Naive B cell (primary cell): ENCODE results near the gene PKDCC. TPM values are rescaled to one million over a fixed set of nuclear protein-coding genes. Genes with fewer than 3 reads are reported as not detected.
A peak's percentile ranks its signal among the peaks of the same experiment; 100 is the strongest.

ENCODE experiments used
- ATAC-seq, 2 donors: fragments of 150-1000 bp; cut with Tn5 transposase; 2 replicates each; pipeline ENCODE4 v1.10.0; 2021; ENCODE audit warnings: low read depth in 2 of 2, mild to moderate bottlenecking in 2 of 2, moderate library complexity in 2 of 2
- DNase-seq: peaks from one replicate; pipeline ENCODE4 v3.0.0; 2022
- H3K27ac Mint-ChIP-seq, 6 donors: one replicate each; pipeline ENCODE4 v1.8.0; 2020 to 2022; ENCODE audit warnings: mild to moderate bottlenecking in 6 of 6, mixed read lengths in 6 of 6, moderate library complexity in 5 of 6, inconsistent platforms in 2 of 6
- H3K27me3 Mint-ChIP-seq, 3 donors: one replicate each; pipeline ENCODE4 v1.8.0; 2021 to 2022; ENCODE audit warnings: mixed read lengths in 3 of 3, mild to moderate bottlenecking in 1 of 3
- H3K36me3 Mint-ChIP-seq, 2 donors: one replicate each; pipeline ENCODE4 v1.8.0; 2020 to 2022; ENCODE audit warnings: mixed read lengths in 2 of 2, inconsistent platforms in 1 of 2, mild to moderate bottlenecking in 1 of 2
- H3K4me1 Mint-ChIP-seq, 3 donors: one replicate each; pipeline ENCODE4 v1.8.0; 2020 to 2022; ENCODE audit warnings: mixed read lengths in 3 of 3, inconsistent platforms in 1 of 3, mild to moderate bottlenecking in 1 of 3, moderate library complexity in 1 of 3
- H3K4me3 Mint-ChIP-seq, 8 donors: one replicate each; pipeline ENCODE4 v1.8.0; 2020 to 2022; ENCODE audit warnings: mild to moderate bottlenecking in 8 of 8, mixed read lengths in 8 of 8, moderate library complexity in 8 of 8, inconsistent platforms in 2 of 8
- H3K9me3 Mint-ChIP-seq, 7 donors: one replicate each; pipeline ENCODE4 v1.8.0; 2020 to 2022; ENCODE audit warnings: mixed read lengths in 7 of 7, mild to moderate bottlenecking in 5 of 7, inconsistent platforms in 2 of 7, moderate library complexity in 1 of 7
- polyA plus RNA-seq, 6 donors: library from polyadenylated mRNA; unstranded; fragments of 300-500 nt; fragmentation: Illumina TruSeq; gene quantifications; one replicate each; pipeline ENCODE4 v1.2.3, GENCODE V29; 2021; ENCODE audit warnings: low read depth in 6 of 6

Gene PKDCC
- polyA plus RNA-seq, 6 donors from 2014 or later: not detected

DNA sequence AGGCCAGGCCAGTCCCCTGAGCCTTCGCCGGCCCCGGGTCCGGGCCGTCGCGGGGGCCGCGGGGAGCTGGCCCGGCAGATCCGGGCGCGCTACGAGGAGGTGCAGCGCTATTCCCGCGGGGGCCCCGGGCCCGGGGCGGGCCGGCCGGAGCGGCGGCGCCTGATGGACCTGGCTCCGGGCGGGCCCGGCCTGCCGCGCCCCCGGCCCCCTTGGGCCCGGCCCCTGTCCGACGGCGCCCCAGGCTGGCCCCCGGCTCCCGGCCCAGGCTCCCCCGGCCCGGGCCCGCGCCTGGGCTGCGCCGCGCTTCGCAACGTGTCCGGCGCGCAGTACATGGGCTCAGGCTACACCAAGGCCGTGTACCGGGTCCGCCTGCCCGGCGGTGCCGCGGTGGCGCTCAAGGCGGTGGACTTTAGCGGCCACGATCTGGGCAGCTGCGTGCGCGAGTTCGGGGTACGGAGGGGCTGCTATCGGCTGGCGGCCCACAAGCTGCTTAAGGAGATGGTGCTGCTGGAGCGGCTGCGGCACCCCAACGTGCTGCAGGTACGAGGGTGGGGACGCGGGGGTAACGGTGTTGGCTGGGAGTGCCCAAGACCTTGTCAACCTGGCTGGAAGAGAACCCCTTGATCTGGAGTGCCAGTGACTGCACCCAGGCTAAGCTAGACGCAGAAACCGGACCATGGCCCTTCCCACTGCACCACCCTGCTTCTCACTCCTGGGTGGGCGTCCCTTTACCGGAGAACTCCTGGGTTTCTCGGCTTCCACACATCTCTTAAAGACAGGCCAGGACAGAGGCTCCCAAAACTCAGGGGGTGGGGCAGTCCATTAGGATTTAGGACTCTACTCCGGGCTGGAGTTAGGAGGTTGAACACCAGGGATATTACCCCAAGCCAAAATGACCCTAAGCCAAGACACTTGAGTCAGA lies 739 bp downstream of the PKDCC start:
- DNase-seq (no peak), ATAC-seq (no peak)
- Mint-ChIP-seq H3K27me3 (peaks cover 35 to 80% (median 59%) of the 10 kb centered on the region in 3 donors), H3K4me3 (peak overlapping the region; percentile 63 to 81 (median 76)), H3K27ac (peak overlapping the region in 1 of 6 donors; percentile 47), H3K4me1 (peaks cover 6 to 10% (median 7%) of the 10 kb centered on the region in 3 donors), H3K36me3 (no peaks in the 10 kb centered on the region), H3K9me3 (no peaks in the 10 kb centered on the region)

DNA sequence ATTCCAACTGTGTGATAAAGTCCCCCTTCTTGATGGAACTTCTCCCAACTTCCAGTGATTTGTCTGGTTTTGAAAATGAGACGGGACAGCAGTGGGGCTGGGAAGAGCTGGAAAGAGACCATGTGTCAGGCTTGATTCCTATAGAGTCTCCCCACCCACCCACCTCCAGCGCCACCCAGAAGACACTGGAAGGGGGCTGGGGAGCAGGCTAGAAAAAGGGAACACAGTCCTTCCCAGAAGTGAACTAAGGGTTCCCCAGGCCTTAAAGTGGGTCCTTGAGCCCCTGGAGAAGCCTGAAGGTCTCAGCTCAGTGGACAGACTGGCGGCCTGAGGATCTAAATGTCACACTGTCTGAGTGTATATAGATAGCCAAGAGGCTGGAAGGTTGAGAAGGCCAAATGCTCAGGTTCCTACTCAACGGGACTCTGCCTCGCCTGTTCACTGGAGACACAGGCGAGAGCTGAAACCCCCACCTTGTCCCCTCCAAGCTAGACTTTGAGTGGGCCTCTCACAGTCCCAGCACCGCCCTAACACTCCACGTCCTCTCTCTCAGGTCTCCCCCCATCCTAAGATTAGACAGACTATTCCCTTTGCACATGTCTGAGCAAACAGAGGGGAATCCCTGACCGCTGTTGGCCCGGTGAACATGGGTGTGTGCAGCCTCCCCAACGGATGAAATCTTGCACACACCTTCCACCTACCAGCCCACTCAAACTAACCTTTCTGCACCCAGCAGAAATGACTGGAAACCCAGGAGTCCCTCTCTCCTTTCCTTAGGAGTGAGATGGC lies 1.6 kb downstream of the PKDCC start:
- no peaks in the 10 kb centered on the region for H3K36me3 Mint-ChIP-seq
- ATAC-seq (no peak), DNase-seq (no peak)
- no peak overlapping the region for H3K27ac Mint-ChIP-seq
- H3K9me3 Mint-ChIP-seq: no peaks in the 10 kb centered on the region
- H3K4me1 Mint-ChIP-seq: peaks cover 6 to 10% (median 7%) of the 10 kb centered on the region in 3 donors
- H3K4me3 Mint-ChIP-seq: peak overlapping the region in 7 of 8 donors; percentile 63 to 81 (median 77)
- H3K27me3 Mint-ChIP-seq: peaks cover 32 to 80% (median 59%) of the 10 kb centered on the region in 3 donors

DNA sequence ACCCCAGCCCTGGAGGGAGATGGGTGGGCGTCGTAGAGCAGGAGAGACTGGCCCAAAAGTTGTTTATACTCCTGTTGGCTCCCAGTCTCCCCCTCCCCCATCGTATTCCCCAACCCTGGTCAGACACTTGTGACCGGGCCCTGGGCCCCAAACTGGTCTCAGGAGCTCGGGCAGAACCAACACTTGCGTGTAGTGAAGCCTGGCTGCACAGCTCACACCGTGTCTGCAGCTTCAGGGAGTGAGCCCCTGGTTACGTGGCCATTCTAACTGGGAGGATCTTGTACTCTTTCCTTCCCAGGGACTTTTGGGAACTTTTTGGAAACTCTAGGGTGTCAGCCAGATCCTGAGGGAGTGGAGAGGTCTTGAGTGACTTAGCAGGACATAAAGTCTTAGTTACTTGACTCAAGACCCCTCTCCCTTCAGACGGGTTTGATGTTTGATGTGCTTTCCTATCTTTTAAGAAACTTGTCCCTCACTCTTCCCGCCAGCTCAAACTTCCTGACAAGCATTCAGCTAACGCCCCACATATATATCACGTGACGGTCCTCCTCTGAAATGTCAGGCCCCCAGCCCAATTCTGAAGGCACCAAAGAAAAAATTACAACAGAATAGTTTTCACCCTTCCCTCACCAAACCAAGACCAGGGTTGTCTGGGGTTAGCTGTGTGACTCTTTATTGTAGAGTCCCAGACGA lies 2.3 kb downstream of the PKDCC start:
- Mint-ChIP-seq H3K4me3 (peak overlapping the region in 6 of 8 donors; percentile 22 to 81 (median 72)), H3K36me3 (no peaks in the 10 kb centered on the region), H3K27ac (no peak overlapping the region), H3K4me1 (peaks cover 6 to 10% (median 7%) of the 10 kb centered on the region in 3 donors), H3K27me3 (peaks cover 24 to 73% (median 52%) of the 10 kb centered on the region in 3 donors), H3K9me3 (no peaks in the 10 kb centered on the region)
- no peak for DNase-seq
- ATAC-seq: no peak

DNA sequence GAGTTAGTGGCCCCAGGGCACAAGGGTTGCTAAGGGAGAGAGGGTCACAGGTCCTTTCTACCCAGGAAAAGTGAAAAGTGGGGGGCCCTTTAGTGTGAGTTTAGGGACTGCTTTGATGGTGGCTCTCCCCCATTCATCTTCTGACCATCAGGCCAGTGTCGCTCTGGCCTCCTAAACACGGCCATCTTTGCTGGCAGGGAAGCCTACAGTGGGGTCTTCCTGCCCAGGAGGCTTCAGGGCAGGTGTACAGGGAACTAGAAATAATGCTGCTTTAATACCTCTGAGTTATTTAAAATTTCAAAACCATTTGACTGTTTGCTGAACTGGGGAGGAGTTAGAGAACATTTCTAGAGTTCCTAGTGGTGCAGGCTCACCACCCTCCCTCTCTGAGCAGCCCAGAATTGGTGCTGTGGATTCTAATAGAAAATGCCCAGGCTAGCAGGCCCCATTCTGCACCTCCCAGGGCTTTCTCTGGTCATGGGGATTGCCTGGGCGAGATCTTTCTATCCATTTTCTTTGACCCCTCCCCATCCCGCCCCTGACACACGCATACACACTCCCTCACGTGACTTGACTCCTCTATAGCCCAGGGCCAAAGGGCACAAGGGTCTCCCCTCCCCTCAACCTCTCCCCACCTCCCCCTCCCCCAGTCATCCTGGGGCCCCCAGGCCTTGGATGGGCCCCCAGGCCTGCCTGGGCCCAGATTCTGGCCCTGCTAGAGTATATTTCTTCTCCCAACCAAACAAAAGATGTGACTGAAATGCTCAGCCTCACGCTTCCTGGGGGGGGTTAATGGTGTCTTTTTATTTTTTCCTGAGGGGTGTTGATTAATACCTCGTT lies 3.1 kb downstream of the PKDCC start:
- H3K4me1 Mint-ChIP-seq: peaks cover 6 to 10% (median 7%) of the 10 kb centered on the region in 3 donors
- DNase-seq: no peak
- no peaks in the 10 kb centered on the region for H3K9me3 Mint-ChIP-seq
- no peaks in the 10 kb centered on the region for H3K36me3 Mint-ChIP-seq
- peaks cover 17 to 68% (median 51%) of the 10 kb centered on the region in 3 donors for H3K27me3 Mint-ChIP-seq
- no peak overlapping the region for H3K27ac Mint-ChIP-seq
- no peak for ATAC-seq
- peak overlapping the region in 3 of 8 donors; percentile 48 to 78 (median 77) for H3K4me3 Mint-ChIP-seq

GRCh38 chr2:42051543-42052235 lies 3.9 kb downstream of the PKDCC start:
- Mint-ChIP-seq H3K4me3 (peak overlapping the region in 1 of 8 donors; percentile 38), H3K27me3 (peaks cover 12 to 69% (median 46%) of the 10 kb centered on the region in 3 donors), H3K27ac (no peak overlapping the region), H3K9me3 (no peaks in the 10 kb centered on the region), H3K36me3 (no peaks in the 10 kb centered on the region), H3K4me1 (peaks cover 5 to 10% (median 6%) of the 10 kb centered on the region in 3 donors)
- ATAC-seq (no peak), DNase-seq (no peak)

- no peak for ATAC-seq
- Mint-ChIP-seq H3K27me3 (peaks cover 7 to 71% (median 40%) of the 10 kb centered on the region in 3 donors), H3K4me3 (no peak overlapping the region), H3K4me1 (peaks cover 0 to 4% (median 0%) of the 10 kb centered on the region in 3 donors), H3K9me3 (no peaks in the 10 kb centered on the region), H3K36me3 (no peaks in the 10 kb centered on the region), H3K27ac (no peak overlapping the region)
- no peak for DNase-seq
Observed at GRCh38 chr2:42052702-42053481, 5.1 kb downstream of the PKDCC start.

- Mint-ChIP-seq H3K36me3 (no peaks in the 10 kb centered on the region), H3K4me1 (peaks cover 0 to 4% (median 0%) of the 10 kb centered on the region in 3 donors), H3K27me3 (peaks cover 7 to 71% (median 40%) of the 10 kb centered on the region in 3 donors), H3K27ac (no peak overlapping the region), H3K9me3 (no peaks in the 10 kb centered on the region), H3K4me3 (no peak overlapping the region)
- no peak for ATAC-seq
- no peak for DNase-seq
Observed at GRCh38 chr2:42053482-42053790, 5.6 kb downstream of the PKDCC start.

DNA sequence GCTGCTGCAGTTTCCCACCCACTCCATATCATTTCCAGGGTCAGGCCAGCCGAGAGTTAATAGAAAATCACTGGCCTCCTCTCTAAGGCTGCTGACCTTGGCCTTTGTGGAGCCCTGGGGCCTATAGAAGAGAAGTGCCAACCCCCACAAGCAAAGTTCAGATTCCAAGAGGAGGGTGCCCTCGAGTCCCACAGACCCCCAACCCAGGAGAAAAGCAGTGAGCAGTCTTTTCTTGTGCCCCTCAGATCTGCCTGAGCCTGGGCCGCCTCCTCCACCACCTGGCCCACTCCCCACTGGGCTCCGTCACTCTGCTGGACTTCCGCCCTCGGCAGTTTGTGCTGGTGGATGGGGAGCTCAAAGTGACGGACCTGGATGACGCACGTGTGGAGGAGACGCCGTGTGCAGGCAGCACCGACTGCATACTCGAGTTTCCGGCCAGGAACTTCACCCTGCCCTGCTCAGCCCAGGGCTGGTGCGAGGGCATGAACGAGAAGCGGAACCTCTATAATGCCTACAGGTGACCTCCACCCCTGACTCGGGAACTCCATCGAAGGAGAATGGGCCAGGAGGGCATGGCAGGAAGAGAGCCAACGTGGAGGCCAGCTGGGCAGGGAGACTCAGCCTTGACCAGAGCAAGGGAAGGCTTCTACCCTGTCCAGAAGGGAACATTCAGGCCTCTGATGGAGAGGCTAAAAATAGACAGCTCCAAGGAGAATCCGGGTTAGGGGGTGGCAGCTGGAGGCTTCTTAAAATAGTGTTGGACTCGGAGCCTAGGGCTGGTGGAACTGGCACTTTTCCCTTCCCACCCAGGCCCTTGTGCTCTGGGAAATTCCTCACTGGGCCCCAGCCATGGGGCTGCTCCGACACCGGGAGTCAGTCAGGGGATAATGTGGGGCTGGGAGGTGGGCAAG lies 6.2 kb downstream of the PKDCC start:
- Mint-ChIP-seq H3K27me3 (peaks cover 3 to 67% (median 35%) of the 10 kb centered on the region in 3 donors), H3K4me3 (no peak overlapping the region), H3K4me1 (no peaks in the 10 kb centered on the region), H3K36me3 (no peaks in the 10 kb centered on the region), H3K9me3 (no peaks in the 10 kb centered on the region), H3K27ac (no peak overlapping the region)
- ATAC-seq: no peak
- no peak for DNase-seq

GRCh38 chr2:42054714-42055430 lies 7.1 kb downstream of the PKDCC start:
- no peaks in the 10 kb centered on the region for H3K36me3 Mint-ChIP-seq
- H3K4me3 Mint-ChIP-seq: no peak overlapping the region
- H3K4me1 Mint-ChIP-seq: no peaks in the 10 kb centered on the region
- ATAC-seq (no peak), DNase-seq (no peak)
- peaks cover 0 to 59% (median 36%) of the 10 kb centered on the region in 3 donors for H3K27me3 Mint-ChIP-seq
- H3K27ac Mint-ChIP-seq: no peak overlapping the region
- H3K9me3 Mint-ChIP-seq: no peaks in the 10 kb centered on the region
